Heart left ventricle (tissue), 16 donors: ENCODE results near the gene PHACTR3. TPM values are rescaled to one million over a fixed set of nuclear protein-coding genes. Genes with fewer than 3 reads are reported as not detected.

Experiments used
- ATAC-seq, 4 donors: fragments of 200-7000 bp; cut with Tn5 transposase; one replicate each; pipeline ENCODE4 v1.9.1; 2020 to 2022; ENCODE audit warnings: moderate library complexity in 4 of 4, mild to moderate bottlenecking in 3 of 4, moderate number of reproducible peaks in 1 of 4
- DNase-seq, 5 donors: peaks; one replicate each; pipeline ENCODE4 v3.0.0-alpha.2; 2020
- H3K27ac ChIP-seq, 12 donors: fragments of 200-600 bp; sonication (generic) in 4 of 12; one replicate each; pipeline versions ENCODE4 v1.5.0 to v1.8.0; 2016 to 2022; ENCODE audit warnings: mild to moderate bottlenecking in 2 of 12
- H3K27me3 ChIP-seq, 9 donors: fragments of 200-600 bp; sonication (generic) in 2 of 9; one replicate each; pipeline versions ENCODE4 v1.5.1 to v1.8.0; 2016 to 2022; ENCODE audit warnings: mild to moderate bottlenecking in 3 of 9
- H3K36me3 ChIP-seq, 9 donors: fragments of 200-600 bp; sonication (generic) in 2 of 9; one replicate each; pipeline versions ENCODE4 v1.5.0 to v1.8.0; 2018 to 2022; ENCODE audit warnings: mild to moderate bottlenecking in 2 of 9
- H3K4me1 ChIP-seq, 12 donors: fragments of 200-600 bp; sonication (generic) in 4 of 12; one replicate each; pipeline versions ENCODE4 v1.5.0 to v1.8.0; 2016 to 2022; ENCODE audit warnings: mild to moderate bottlenecking in 3 of 12
- H3K4me3 ChIP-seq, 12 donors: fragments of 200-600 bp; sonication (generic) in 4 of 12; one replicate each; pipeline versions ENCODE4 v1.5.0 to v1.8.0; 2017 to 2022; ENCODE audit warnings: mild to moderate bottlenecking in 9 of 12, moderate library complexity in 4 of 12
- H3K9me3 ChIP-seq, 12 donors: fragments of 200-600 bp; sonication (generic) in 4 of 12; one replicate each; pipeline versions ENCODE4 v1.5.0 to v1.8.0; 2016 to 2022; ENCODE audit warnings: mild to moderate bottlenecking in 1 of 12
- POLR2A ChIP-seq, 2 donors: fragments of 450-650 bp; IDR thresholded peaks; one replicate each; pipeline ENCODE4 v1.6.1; 2017; ENCODE audit warnings: antibody characterized with exemption in 2 of 2, mild to moderate bottlenecking in 2 of 2, moderate library complexity in 2 of 2
- WGBS, 4 donors: extraction: QIAGEN DNeasy Blood & Tissue Kit in 2 of 4; methylation state at CpG; one replicate each; pipeline versions ENCODE4 v1.1.5 to v1.1.7; 2013 to 2018; 5-methylcytosine and 5-hydroxymethylcytosine counted together
- intact Hi-C, 10 donors: fragments of 100-400 bp; cut with DNase I; formaldehyde crosslinking; loops; one replicate each; pipeline versions ENCODE4 v1.11.1 to v1.14.2; 2022
- polyA plus RNA-seq, 2 donors: library from polyadenylated mRNA; stranded (reverse); fragments of 200-250 nt; gene quantifications; one replicate each; pipeline ENCODE4 v1.2.3, GENCODE V29; 2013
- total RNA-seq, 9 donors: library from RNA; depleted of rRNA in 2 of 9; stranded (reverse); fragments of >200 nt in 2 of 9; fragmentation: NEBNext Ultra II Directional in 3 of 9; extraction: Animal tissue kit (Norgen Biotek cat#: 25700) in 3 of 9; gene quantifications; one replicate each; pipeline versions ENCODE4 v1.1.0 to v1.2.4, GENCODE V29; 2016 to 2023
- TF ChIP-seq, protein P1 (sequence below), 12 donors: fragments of 200-600 bp; sonication (generic) in 4 of 12; IDR thresholded peaks; one replicate each; pipeline versions ENCODE4 v1.5.0 to v1.8.0; 2018 to 2022; ENCODE audit warnings: antibody characterized with exemption in 12 of 12, mild to moderate bottlenecking in 5 of 12
- donor health status: ischemic (EF 13 %, LVEDD 7.1; RV severe dilation, severe dysfunction).
- donor health status: healthy with polysubstance abuse.
- donor health status: DM: no; HTN: yes; CAD: no.
- donor health status: DM: no; HTN: no; CAD: no.
- donor health status: ischemic (EF 25% LVEDD 6.9; RV normal size, moderate dysfunction).
- donor health status: ischemic (EF 25% LVEDD 5.7; RV mildly dilated, moderate dysfunction).
- donor health status: healthy.
- donor health status: DM: yes; HTN: yes; CAD: no.
- donor health status: ischemic (EF 35%, LVEDD 5.7; RV mildly dilated, moderate dysfunction).
- donor health status: nonischemic (EF 11% LVEDD 7.7; RV severe dilation, severe dysfunction).
- donor health status: DM: yes; HTN: yes; CAD: no.
- donor health status: PGD.
- donor health status: ischemic (EF 29% LVEDD 5.4; RV normal size, mild dysfunction).
- donor health status: nonischemic (EF 23%, LVEDD 6.1; RV moderate dilation, normal function).

PHACTR3 gene
- total and polyA plus RNA-seq, 11 donors: 0.19 to 14.6 (median 3.5) TPM

DNA sequence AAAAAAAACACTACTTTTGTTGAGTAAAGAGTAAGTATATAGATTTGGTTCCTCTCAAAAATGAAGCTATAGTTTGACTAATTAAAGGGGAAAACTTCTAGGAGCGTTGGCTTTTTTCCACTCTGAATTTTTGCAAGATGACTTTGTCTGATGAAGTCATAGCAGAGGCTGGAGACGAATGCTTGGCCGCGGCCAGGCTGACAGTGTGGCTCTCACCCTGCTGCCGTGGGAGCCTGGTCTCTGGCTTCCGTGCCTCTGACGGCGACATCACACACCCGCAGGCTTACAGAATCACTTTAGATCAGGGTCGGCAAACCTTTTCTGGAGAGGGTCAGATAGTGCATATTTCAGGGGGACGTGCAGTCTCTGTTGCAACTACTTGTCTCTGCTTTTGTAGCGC lies 145.0 kb downstream of the PHACTR3 start:
- DNase-seq (peak in 2 of 5 donors; percentile 46 to 53), ATAC-seq (no peak)
- peaks cover 0 to 40% (median 7%) of the 10 kb centered on the region in 9 donors for H3K27me3 ChIP-seq
- H3K4me1 ChIP-seq: peaks cover 0 to 46% (median 20%) of the 10 kb centered on the region in 12 donors
- intact Hi-C loops: loop anchor here in 1 of 10 donors (2.0 kb wide), 1 partner anchor 150 kb away; no protein-coding TSS in a partner anchor
- WGBS, 4 donors: 47 to 66% (median 55%) methylated on average over 7 to 12 of the region's 12 CpGs
- H3K9me3 ChIP-seq: no peaks in the 10 kb centered on the region
- TF ChIP-seq, protein P1, sequence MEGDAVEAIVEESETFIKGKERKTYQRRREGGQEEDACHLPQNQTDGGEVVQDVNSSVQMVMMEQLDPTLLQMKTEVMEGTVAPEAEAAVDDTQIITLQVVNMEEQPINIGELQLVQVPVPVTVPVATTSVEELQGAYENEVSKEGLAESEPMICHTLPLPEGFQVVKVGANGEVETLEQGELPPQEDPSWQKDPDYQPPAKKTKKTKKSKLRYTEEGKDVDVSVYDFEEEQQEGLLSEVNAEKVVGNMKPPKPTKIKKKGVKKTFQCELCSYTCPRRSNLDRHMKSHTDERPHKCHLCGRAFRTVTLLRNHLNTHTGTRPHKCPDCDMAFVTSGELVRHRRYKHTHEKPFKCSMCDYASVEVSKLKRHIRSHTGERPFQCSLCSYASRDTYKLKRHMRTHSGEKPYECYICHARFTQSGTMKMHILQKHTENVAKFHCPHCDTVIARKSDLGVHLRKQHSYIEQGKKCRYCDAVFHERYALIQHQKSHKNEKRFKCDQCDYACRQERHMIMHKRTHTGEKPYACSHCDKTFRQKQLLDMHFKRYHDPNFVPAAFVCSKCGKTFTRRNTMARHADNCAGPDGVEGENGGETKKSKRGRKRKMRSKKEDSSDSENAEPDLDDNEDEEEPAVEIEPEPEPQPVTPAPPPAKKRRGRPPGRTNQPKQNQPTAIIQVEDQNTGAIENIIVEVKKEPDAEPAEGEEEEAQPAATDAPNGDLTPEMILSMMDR (IDR thresholded peaks at IDR 0.05): no peak
- no peak for TF ChIP-seq POLR2A (IDR thresholded peaks at IDR 0.05)
- H3K36me3 ChIP-seq: no peaks in the 10 kb centered on the region
- H3K27ac ChIP-seq: peak overlapping the region in 3 of 12 donors; percentile 29 to 31 (median 29)
- no peak overlapping the region for H3K4me3 ChIP-seq

DNA sequence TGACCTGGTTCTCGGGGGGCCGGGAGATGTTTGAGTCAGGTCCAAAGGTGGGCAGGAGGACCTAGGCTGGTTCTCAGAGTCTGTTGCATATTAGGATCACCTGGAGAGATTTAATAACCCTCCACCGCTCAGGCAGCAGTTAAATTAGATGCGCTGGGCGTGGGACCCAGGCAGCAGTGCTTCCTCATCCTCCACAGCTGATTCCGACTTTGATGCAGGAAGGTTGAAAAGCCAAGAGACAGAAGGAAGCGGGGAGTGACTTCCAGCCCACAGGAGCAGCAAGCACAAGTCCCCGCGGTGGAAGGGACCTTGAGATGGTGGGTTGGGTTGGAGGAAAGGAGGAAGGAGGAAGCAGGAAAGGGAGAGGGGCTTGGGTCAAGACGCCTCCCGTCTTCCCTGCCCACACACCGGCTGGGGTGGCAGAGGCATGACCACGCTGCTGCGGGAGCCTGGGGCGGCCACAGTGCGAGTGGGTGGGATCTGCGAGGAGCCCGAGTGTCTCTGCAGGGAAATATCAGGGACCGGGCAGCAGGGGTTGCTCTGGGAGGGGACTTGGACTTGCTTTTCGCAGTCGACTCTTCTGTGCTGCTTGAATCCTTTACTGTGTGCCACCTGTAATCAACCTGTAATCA lies 146.0 kb downstream of the PHACTR3 start:
- ATAC-seq (no peak), DNase-seq (no peak)
- intact Hi-C loops: loop anchor here in 8 of 10 donors (2.0 to 5.0 kb wide), 5 partner anchors 152 to 182 kb away; no protein-coding TSS in a partner anchor
- Histone ChIP-seq H3K4me1 (peaks cover 0 to 46% (median 20%) of the 10 kb centered on the region in 12 donors), H3K9me3 (no peaks in the 10 kb centered on the region), H3K36me3 (no peaks in the 10 kb centered on the region), H3K27ac (no peak overlapping the region), H3K4me3 (no peak overlapping the region), H3K27me3 (peaks cover 0 to 49% (median 7%) of the 10 kb centered on the region in 9 donors)
- WGBS, 4 donors: 62 to 80% (median 68%) methylated on average over 21 of the region's 21 CpGs
- TF ChIP-seq POLR2A (IDR thresholded peaks at IDR 0.05): no peak
- TF ChIP-seq, protein P1 (IDR thresholded peaks at IDR 0.05): no peak

DNA sequence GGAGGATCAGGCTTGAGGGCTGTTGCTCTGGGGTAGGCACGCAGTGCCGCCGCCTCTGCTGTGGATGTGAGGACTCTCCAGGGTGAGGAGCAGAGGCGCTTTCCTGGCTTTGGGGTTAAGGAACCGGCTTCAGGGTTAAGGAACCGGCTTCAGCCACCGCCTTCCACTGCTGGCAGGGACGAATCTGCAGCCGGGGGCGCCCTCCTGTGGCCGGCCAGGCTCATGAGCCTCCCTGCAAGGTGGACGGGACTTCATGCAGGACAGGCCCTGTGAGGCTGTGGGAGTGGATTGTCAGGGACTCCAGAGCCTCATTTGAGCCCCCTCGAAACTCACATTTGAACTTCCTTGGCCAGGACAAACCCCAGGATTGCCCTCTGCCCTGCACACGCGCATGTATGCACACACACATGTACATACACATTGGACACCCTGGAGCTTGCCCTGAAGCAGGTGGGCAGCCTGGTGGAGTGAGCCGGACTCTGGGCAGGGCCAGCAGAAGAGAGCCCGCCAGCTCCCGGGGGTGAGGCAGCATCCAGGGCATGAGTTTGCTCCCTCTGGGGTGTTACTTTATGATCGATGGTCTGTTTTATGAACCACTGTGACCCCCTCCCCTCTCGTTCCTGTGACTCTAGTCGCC lies 146.9 kb downstream of the PHACTR3 start:
- no peak overlapping the region for H3K4me3 ChIP-seq
- peaks cover 0 to 58% (median 7%) of the 10 kb centered on the region in 9 donors for H3K27me3 ChIP-seq
- peak overlapping the region in 1 of 12 donors; percentile 76 for H3K27ac ChIP-seq
- no peaks in the 10 kb centered on the region for H3K36me3 ChIP-seq
- ATAC-seq: peak; percentile 48 to 76 (median 69)
- peak; percentile 57 to 87 (median 74) for DNase-seq
- TF ChIP-seq, protein P1 (IDR thresholded peaks at IDR 0.05): peak; percentile 60 to 82 (median 77)
- no peak for TF ChIP-seq POLR2A (IDR thresholded peaks at IDR 0.05)
- H3K4me1 ChIP-seq: peaks cover 0 to 46% (median 20%) of the 10 kb centered on the region in 12 donors
- 26 to 49% (median 28%) methylated on average over 10 to 21 of the region's 21 CpGs for WGBS, 4 donors
- H3K9me3 ChIP-seq: no peaks in the 10 kb centered on the region
- intact Hi-C loops: loop anchor here (1.0 to 5.0 kb wide), 8 partner anchors 152 to 182 kb away; no protein-coding TSS in a partner anchor

DNA sequence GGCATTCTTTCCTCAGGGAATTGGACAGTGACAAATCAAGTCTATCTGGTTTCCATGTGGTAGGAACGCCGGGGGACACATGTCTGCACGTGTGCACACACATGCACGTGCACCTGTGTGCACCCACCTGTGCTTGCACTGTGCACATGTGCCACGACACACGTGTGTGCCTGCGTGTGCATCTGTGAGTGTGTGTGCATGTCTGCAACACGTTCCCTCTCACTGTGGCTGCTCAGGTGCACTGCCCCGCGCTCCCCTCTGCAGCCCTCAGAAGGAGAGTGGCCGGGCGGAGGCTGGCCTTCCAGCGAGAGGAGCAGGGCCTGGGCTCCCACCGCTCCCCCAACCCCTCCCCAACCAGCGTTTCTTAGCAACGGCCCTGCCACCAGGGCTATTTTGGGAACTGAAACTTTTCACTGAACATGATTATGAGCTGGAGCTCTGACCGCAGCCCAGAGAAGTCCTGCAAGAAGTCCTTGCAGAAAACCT lies 147.8 kb downstream of the PHACTR3 start:
- Histone ChIP-seq H3K9me3 (no peaks in the 10 kb centered on the region), H3K27me3 (peaks cover 0 to 59% (median 7%) of the 10 kb centered on the region in 9 donors), H3K27ac (peak overlapping the region in 6 of 12 donors; percentile 31 to 76 (median 56)), H3K4me3 (peak overlapping the region in 5 of 12 donors; percentile 2 to 28 (median 14)), H3K4me1 (peaks cover 0 to 46% (median 20%) of the 10 kb centered on the region in 12 donors), H3K36me3 (no peaks in the 10 kb centered on the region)
- TF ChIP-seq, protein P1 (IDR thresholded peaks at IDR 0.05): no peak
- no peak for TF ChIP-seq POLR2A (IDR thresholded peaks at IDR 0.05)
- intact Hi-C loops: loop anchor here in 3 of 10 donors (2.0 to 5.0 kb wide), 3 partner anchors 153 to 175 kb away; no protein-coding TSS in a partner anchor
- peak; percentile 72 to 77 (median 75) for ATAC-seq
- 28 to 38% (median 31%) methylated on average over 12 to 17 of the region's 17 CpGs for WGBS, 4 donors
- DNase-seq: peak; percentile 58 to 84 (median 78)
